Ramos (cell line): Measurements from ENCODE around the gene LAX1.
"Not testable (repeated sequence)": the region's sequence is repeated elsewhere in the genome, so short reads cannot be mapped to it uniquely, and the experiment has no call there.

Source experiments
- in situ Hi-C: fragments of 300-500 bp; cut with MboI; formaldehyde crosslinking; loops from one replicate; pipeline ENCODE4 v1.14.3; 2022; ENCODE audit warnings: low sequenced_read_pairs; ENCODE audit not compliant: unreplicated experiment

The LAX1 gene

DNA sequence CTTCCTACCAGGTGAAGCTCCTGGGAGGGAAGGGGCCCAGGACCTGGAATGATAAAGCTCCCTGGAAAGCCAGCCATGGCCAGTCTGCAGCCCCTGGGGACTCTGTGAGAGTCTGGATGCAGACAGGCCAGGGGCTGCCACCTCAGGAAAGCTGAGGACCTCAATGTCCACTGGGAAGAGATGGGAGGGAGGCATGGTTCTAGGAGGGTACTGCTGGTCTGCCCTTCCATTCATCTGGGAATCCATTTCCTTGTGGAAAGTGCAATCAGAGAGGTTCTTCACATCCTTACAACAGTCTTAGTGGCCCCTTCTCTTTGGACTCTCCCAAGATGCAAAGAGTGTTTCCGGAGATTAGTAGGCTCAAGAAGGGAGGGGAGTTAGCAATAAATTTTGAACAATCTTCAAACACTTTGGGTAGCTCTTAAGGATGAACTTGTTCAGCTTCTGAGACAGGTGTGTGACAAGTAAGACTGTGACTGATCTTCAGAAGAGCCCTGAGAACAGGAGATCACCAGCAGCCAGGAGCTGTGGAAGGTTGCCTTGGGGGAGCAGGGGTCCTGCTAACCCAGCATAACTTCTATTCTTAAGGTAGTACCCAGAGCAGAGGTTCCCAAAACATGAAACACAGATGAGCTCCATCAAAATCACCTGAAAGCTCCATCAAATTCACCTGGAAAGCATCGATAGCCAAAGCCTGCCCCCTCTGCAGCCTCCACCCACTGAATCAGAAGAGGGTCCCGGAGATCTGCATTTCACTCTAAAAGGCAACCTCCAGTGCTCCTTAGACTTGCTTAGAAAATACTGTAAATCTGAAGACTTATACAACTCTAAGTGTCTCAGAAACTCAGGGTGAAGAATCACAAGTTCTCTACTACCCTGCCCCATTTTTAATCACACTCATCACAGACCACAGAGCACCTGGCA, 616 bp upstream of the LAX1 start:
- in situ Hi-C loops, result no loop called here

DNA sequence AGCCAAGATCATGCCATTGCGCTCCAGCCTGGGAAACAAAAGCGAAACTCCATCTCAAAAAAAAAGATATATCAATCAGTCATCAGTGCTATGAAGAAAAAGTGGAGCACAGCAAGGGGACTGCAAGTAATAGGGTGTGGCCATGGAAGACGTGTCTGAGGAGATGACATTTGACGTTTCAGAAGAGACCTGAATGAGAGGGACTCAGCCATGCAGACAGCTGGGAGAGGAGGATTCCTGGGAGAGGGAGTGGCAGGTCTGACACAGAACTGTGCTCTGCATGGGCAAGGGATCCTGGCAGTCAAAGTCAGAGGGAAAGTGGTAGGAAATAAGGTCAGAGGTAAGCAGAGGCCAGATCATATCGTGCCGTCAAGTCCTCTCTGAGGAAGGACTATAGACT, 3.3 kb downstream of the LAX1 start:
- in situ Hi-C loops, result no loop called here

DNA sequence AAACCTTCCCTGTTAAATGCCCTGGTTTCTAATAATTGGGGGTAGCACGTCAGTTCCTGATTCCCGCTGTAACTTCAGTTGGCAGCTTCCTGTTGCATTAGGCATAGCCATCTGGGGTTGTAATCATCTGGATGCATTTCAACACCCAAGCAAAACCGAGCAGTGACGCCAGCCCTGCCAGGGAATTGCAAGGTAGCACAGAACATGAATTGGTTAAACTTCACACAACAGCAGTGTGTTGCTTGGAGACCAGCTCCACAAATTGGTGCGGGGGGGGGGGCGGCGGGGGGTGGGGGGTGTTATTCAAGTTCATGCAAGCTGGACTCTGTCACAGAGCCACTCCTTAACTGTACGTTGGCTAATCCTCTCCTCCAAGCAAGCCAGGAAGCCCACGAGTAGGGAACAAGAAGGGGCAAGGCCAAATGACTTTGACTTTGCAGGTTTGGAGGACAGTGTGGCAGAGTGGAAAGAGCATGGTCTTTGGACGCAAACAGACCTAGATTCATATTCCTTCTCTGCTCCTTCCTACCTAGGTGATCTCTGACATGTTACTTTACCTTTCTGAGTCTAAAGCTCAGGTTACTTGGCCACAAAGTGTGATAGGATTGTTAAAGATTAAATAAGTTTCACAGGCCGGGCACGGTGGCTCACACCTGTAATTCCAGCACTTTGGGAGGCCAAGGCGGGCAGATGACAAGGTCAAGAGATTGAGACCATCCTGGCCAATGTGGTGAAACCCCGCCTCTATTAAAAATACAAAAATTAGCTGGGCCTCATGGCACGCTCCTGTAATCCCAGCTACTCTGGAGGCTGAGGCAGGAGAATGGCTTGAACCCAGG, 4.7 kb downstream of the LAX1 start:
- in situ Hi-C loops, result no loop called here

DNA sequence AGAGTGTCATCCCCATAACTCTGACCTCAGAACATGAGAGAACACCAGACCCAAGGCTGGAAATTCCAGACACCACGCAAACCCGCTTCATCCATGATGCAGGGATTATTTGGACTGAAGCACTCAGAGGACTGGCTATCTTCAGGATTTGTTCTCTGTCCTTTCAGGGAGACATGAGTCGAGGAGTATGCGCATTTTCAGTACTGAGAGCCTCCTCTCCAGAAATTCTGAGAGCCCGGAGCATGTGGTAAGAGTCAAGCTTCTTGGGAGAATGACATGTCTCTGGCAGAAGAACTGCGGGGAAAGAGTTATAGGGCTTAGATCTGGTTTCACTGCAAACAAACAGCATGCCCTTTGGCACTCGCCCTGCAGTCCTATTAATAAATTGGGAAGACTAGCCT, 6.9 kb downstream of the LAX1 start:
- in situ Hi-C loops, result no loop called here

DNA sequence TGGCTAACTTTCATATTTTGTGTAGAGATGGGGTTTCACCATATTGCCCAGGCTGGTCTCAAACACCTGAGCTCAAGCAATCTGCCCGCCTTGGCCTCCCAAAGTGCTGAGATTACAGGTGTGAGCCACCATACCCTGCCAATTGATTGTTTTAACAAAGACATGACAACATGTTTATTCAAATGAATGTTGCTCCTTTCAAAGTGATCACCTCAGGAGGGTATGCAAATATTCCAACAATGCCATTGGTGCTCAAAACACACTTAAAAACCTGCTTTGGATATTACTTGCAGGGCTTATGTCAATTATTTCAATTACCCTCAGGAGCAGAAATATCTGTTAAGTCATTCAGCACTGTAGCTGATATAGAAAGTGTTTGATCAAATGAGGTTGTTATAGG, 7.9 kb downstream of the LAX1 start:
- in situ Hi-C loops, result no loop called here

DNA sequence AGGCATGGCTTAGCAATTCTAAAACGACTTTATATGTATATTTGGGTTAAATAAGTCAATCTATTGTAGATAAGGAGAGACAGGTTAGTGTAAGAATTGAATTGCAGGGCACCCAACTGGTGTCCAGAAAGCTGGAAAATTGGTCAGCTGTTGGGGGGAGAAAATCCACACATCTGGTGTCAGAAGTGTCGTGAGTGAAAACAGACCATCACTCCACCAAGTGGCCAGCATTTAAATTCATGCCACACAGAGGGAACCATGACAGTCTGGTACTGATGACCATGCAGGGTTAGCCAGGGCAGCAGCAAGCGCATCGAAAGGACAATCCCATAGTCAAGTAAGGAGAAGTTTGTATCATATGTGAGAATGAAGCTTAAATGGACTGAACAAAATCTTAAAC, 11.7 kb downstream of the LAX1 start:
- in situ Hi-C loops, result no loop called here

DNA sequence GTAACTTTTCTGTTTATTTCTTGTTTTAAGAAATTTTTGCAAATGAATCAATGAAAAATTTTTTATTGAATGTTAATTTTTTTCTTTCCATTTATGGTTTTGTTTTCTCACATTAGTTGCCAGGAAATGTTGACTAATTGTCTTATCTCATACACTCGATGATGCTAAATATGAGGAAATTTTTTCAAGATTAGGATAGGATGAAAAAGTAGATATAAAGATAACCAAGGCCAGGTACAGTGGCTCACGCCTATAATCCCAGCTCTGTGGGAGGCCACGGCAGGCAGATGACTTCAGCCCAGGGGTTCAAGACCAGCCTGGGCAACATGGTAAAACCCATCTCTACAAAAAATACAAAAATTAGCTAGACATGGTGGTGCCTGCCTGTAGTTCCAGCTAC, 12.6 kb downstream of the LAX1 start:
- in situ Hi-C loops, result no loop called here

DNA sequence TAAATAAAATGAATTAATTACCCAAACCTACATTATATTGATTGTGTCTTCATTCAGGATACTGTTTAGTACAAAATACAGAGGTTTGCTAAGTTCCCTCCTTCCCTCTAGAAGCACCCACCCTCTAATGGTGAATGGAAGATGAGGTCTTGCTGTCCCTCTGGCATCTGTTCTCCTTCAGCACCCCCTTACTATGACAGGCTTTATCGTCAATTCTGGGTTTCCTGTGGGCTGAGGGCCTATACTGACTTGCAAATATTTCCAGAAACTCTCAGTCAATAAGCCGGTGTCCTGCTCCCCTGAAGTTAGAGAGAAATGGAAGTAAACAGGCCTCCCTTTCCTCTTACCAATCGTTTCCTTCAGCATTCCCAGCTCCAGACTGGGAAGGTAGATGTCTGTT, 13.2 kb downstream of the LAX1 start:
- in situ Hi-C loops, result no loop called here

DNA sequence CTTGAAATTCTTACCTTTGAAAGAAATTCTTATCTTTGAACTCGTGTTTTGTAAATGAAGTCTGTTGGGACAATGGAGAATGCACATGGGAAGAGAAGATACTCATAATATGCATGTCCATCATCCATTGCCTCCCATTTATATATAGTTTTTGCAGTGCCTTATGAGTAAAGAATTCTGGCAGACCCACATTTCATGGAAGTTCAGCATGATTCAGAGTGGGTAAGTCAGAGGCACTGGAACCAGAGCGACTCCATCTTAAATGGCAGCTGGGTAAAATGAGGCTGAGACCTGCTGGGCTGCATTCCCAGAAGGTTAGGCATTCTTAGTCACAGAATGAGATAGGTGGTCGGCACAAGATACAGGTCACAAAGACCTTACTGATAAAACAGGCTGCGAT, 13.8 kb downstream of the LAX1 start:
- in situ Hi-C loops, result no loop called here

DNA sequence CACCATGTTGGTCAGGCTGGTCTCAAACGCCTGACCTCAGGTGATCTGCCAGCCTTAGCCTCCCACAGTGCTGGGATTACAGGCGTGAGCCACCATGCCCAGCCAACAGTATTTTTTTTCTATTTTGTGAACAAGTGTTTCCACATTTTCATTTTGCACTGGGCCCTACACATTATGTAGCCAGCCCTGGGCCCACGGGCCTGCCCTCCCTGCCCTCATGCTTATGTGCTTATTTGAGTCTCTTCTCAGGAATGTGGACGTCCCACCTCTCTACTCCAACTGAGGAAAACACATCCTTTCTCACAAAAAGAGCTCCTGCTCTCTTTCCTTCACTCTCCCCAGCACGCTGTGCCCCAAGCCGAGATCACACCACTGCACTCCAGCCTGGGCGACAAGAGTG, 17.0 kb downstream of the LAX1 start:
- in situ Hi-C loops, result no loop called here

DNA sequence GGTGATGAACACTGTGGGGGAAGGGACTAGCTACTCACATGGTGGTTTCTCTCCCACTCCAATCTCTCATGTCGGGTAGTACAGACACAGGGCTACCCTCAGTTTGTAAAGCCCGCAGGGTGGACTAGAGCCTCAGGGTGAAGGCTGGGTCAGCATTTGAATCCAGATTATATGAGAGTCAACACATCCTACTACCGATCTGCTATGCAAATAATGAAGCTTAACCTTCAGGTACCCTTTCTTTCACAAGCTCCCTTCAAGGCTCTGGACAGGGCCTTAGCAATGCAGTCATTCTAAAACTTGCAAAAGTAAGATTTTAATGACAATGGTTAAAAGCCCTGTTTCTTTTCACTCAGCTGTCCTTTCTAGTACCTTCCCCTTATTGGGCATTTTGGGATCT, 25.0 kb downstream of the LAX1 start:
- in situ Hi-C loops, result no loop called here

DNA sequence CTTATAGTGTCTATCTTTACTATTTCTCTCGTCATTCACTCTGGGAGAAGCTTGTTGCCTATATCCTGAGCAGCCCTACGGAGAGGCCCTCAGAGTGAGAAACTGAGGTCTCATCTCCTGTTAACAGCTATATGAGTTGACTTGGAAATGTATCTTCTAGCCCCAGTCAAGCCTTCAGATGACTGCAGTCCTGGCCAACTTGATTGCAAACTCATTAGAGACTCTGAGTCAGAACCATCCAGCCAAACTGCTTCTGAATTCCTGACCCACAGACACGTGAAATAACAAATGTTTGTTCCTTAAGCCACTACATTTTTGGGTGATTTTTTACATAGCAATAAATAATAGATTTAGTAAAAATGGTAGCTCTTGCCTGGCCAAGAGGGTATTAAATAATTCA, 26.5 kb downstream of the LAX1 start:
- in situ Hi-C loops, result no loop called here

DNA sequence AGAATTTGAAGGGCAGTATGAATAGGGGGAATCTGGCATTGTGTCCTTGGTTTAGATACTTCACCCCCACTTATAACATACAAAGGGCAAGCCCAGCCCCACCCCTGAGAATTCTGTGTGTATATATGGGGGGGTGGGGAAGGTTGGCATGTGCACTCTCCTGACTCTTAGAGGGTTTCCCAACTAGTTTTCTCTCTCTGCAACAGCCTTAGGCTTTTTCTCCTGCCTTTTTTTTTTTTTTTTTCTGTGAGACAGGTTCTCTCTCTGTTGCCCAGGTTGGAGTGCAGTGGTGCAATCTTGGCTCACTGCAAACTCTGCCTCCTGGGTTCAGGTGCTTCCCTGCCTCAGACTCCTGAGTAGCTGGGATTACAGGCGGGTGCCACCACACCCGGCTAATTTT, 27.5 kb downstream of the LAX1 start:
- in situ Hi-C loops, result no loop called here

DNA sequence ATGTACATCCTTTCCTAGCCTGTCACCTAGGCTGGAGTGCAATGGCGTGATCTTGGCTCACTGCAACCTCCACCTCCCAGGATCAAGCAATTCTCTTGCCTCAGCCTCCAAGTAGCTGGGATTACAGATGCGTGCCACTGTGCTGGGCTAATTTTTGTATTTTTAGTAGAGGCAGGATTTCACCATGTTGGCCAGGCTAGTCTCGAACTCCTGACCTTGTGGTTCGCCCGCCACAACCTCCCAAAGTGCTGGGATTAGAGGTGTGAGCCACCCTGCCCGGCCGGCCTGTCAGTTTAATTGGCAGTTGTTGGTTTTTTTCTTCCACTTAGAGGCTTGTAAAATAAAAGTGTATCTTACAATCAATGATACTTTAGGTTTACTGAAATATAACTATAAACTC, 28.6 kb downstream of the LAX1 start:
- in situ Hi-C loops, result not testable (repeated sequence)

DNA sequence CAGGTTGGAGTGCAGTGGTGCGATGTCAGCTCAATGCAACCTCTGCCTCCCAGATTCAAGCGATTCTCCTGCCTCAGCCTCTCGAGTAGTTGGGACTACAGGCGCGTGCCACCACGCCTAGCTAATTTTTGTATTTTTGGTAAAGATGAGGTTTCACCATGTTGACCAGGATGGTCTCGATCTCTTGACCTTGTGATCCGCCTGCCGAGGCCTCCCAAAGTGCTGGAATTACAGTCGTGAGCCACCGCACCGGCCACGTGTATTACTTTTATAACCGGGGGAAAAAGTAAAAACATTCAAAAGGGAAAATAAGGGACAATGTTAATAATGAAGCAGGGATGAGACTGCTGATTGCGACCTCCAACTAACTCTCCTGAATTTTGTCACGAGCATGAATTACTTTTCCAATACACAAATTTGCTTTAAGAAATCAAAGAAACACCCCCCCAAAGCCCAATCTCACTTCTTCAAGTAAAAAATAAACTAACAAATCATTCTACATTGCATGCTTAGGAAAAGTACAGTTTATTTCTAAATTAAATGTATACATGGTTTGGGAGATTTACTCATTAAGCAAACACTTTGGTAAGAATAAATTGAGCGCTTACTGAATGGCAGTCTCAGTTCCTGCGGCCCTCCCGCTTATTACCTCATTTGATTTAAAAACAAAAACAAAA, 29.9 kb downstream of the LAX1 start:
- in situ Hi-C loops, result no loop called here

DNA sequence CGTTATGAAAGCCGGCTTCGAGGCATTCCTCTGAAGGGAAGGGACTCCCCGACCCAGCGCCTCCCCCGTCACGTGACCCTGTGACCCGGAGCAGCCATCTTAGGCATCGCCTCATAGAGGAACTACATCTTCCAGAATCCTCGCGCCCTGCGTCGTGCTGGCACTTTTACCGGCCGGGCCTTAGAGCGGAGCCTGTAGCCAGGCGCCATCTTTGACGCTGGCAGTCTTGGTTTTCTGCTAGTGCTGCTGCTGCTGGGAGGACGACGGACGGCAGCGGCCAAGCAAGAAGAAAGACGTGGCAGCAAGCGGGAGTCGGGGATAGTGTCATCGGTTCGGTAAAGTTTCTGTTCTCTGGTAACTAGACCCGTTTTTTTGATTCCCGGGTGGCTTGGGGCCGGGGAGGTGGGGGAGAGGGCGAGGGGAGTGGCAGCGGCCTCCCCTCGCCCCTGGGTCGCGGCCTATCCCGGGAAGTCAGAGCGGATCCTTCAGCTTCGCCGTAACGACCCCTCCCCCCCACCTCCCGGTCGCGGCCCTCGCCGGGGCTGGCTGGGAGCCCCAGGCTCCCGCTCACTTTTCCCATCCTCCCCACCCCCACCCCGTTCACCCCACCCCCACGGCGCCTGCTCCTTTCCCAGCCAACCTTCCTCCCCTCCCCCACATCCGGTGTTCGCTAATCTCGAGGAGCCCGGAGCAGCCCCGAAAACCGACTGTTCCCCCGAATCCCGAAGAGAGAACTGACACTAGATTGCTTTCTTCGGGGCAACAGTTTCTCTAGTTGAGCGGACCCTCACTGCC, 30.7 kb downstream of the LAX1 start, which contains the start of the genes ZBED6 and ZC3H11A:
ZBED6 (plus strand) TSS at position 183 of the 795 bp plus-strand sequence. CDS start 1,900 bp downstream, outside the sequence.
ZC3H11A (plus strand) TSS at position 183 of the 795 bp plus-strand sequence. CDS start 21,448 bp downstream, outside the sequence.
- in situ Hi-C loops, result no loop called here

DNA sequence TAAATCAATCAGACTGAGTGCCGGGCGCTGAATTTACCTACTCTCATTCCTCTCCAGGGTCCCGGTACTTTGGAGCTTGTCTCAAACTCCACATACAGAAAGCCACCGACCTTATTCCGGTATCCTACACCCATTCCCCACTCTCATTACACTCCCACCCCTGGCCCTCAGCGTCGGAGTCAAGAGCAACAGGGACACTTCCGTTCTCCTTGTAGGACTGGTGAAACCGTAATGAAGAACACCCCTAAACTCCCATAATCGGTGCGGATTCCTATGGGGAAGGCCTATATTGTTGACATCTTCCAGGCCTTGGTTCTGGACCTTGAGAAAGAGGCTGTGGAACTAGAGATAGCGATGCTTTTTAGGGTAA, 31.2 kb downstream of the LAX1 start:
- in situ Hi-C loops, result no loop called here

DNA sequence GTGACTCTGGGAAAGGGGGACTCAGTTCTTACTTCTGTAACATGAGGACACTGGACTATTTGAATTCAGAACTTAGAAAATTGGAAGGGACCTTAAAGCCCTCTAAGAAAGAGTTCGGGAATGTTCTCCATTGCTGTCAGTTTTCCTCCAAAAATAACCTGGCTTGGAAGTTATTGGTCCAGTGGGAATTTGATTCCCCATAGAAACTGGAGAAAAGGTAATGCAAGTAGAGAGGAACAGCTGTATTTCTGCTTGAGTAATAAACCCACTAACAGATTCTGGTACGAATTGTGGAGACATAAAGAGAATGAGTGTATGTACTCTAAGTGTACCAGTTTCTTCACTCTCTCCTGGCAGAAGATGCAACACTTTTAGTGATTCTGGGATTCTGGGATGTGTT, 32.2 kb downstream of the LAX1 start:
- in situ Hi-C loops, result no loop called here

DNA sequence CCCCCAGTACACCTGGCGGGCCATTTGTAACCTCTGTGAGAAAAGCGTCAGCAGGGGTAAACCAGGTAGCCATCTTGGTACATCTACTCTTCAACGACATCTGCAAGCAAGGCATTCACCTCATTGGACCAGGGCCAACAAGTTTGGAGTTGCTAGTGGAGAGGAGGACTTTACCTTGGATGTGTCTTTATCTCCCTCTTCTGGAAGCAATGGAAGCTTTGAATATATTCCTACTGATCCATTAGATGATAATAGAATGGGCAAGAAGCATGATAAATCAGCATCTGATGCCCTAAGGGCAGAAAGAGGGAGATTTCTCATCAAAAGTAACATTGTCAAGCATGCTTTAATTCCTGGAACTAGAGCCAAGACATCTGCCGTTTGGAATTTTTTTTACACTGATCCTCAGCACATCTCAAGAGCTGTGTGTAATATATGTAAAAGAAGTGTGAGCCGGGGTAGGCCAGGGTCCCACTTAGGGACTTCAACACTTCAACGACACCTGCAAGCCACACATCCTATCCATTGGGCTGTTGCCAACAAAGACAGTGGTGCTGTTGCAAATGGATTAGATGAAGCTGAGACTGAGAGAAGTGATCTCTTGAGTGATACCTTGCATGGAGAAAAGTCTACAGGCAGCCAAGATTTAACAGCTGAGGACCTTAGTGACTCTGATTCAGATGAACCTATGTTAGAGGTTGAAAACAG, 33.1 kb downstream of the LAX1 start:
- in situ Hi-C loops, result no loop called here
